Testis (tissue), 2 donors: ENCODE results near the gene SPON1.

ENCODE experiments used
- POLR2A ChIP-seq: fragments of 450-650 bp; IDR thresholded peaks from one replicate; pipeline ENCODE4 v1.6.1; 2017; ENCODE audit warnings: antibody characterized with exemption, mild to moderate bottlenecking, moderate library complexity
- TF ChIP-seq, protein P1 (sequence below), 3 experiments: fragments of 450-650 bp in 2 of 3; fragments of 200-600 bp in 1 of 3; sonication (generic) in 1 of 3; IDR thresholded peaks; one replicate each; pipeline ENCODE4 v1.5.1; 2016 to 2019; ENCODE audit warnings: antibody characterized with exemption in 3 of 3, mild to moderate bottlenecking in 2 of 3, moderate library complexity in 1 of 3

DNA sequence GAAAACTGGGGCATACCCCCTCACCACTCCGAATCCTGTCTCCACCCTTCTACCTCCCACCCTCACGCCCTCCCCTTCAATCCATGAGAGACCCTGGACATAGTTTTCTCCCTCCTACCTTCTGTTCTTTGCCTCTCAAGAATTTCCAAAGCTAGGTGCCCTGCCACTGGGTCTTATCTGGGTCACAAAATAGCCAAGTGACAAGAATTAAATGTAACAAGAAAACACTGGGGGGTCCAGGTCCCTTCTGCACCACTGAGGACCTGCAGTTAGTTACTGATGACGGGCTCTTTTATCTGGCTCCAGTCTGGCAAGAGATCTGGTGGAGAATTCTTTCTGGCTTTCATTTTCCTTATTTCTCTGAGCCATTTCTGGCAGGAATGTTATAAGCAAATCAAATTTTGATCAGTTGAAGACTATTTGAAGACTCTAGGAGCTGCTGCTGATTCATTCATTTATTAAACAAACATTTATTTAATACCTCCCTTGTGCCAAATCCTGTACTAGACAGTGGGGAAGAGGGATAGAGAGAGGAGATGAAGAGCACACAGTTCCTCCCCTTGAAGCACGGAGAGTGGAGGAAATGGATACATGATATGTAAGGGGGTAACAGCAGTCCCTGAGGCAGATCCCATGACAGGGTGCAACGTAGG is 261.2 kb downstream of the SPON1 start:
- TF ChIP-seq, protein P1, sequence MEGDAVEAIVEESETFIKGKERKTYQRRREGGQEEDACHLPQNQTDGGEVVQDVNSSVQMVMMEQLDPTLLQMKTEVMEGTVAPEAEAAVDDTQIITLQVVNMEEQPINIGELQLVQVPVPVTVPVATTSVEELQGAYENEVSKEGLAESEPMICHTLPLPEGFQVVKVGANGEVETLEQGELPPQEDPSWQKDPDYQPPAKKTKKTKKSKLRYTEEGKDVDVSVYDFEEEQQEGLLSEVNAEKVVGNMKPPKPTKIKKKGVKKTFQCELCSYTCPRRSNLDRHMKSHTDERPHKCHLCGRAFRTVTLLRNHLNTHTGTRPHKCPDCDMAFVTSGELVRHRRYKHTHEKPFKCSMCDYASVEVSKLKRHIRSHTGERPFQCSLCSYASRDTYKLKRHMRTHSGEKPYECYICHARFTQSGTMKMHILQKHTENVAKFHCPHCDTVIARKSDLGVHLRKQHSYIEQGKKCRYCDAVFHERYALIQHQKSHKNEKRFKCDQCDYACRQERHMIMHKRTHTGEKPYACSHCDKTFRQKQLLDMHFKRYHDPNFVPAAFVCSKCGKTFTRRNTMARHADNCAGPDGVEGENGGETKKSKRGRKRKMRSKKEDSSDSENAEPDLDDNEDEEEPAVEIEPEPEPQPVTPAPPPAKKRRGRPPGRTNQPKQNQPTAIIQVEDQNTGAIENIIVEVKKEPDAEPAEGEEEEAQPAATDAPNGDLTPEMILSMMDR (IDR thresholded peaks at IDR 0.05) = no peak
- TF ChIP-seq POLR2A = no peak
